GM18868 (cell line): ENCODE measurements around the gene BEAN1.
"Not testable (repeated sequence)": the region's sequence is repeated elsewhere in the genome, so short reads cannot be mapped to it uniquely, and the experiment has no call there.

Experiments
- ATAC-seq: cut with Tn5 transposase; IDR thresholded peaks from one replicate; pipeline ENCODE4 v1.9.1; 2021; ENCODE audit warnings: mild to moderate bottlenecking, moderate library complexity; ENCODE audit not compliant: unreplicated experiment

Gene BEAN1

GRCh38 chr16:66502020-66502913 lies 75.2 kb downstream of the BEAN1 start:
- no peak for ATAC-seq

- no peak for ATAC-seq
Observed at GRCh38 chr16:66503030-66503429, 75.9 kb downstream of the BEAN1 start.

GRCh38 chr16:66503612-66504011 lies 76.5 kb downstream of the BEAN1 start:
- no peak for ATAC-seq

- ATAC-seq = no peak
Observed at GRCh38 chr16:66507731-66508239, 80.7 kb downstream of the BEAN1 start.

- peak; percentile 88 for ATAC-seq
Observed at GRCh38 chr16:66508248-66508913, 81.3 kb downstream of the BEAN1 start.

GRCh38 chr16:66508914-66509496 lies 81.9 kb downstream of the BEAN1 start:
- no peak for ATAC-seq

GRCh38 chr16:66509576-66509975 lies 82.5 kb downstream of the BEAN1 start:
- no peak for ATAC-seq

GRCh38 chr16:66510298-66510697 lies 83.2 kb downstream of the BEAN1 start:
- no peak for ATAC-seq

- no peak for ATAC-seq
Observed at GRCh38 chr16:66510711-66511601, 83.9 kb downstream of the BEAN1 start.

- ATAC-seq = no peak
Observed at GRCh38 chr16:66511602-66512271, 84.6 kb downstream of the BEAN1 start.

- no peak for ATAC-seq
Observed at GRCh38 chr16:66512272-66513110, 85.4 kb downstream of the BEAN1 start.

GRCh38 chr16:66513111-66513723 lies 86.1 kb downstream of the BEAN1 start:
- ATAC-seq = no peak

GRCh38 chr16:66514391-66514790 lies 87.3 kb downstream of the BEAN1 start:
- ATAC-seq = not testable (repeated sequence)

GRCh38 chr16:66514980-66515595 lies 88.0 kb downstream of the BEAN1 start:
- ATAC-seq = not testable (repeated sequence)

- ATAC-seq = no peak
Observed at GRCh38 chr16:66515596-66516508, 88.8 kb downstream of the BEAN1 start.

GRCh38 chr16:66516509-66516807 lies 89.4 kb downstream of the BEAN1 start:
- ATAC-seq = no peak

- ATAC-seq = peak; percentile 98
Observed at GRCh38 chr16:66516808-66517585, 89.9 kb downstream of the BEAN1 start.
